Nephron (organoid): Measurements from ENCODE around the gene MAPK8IP2.
"Not testable (repeated sequence)": the region's sequence is repeated elsewhere in the genome, so short reads cannot be mapped to it uniquely, and the experiment has no call there.

Experiments used
- H3K27ac Mint-ChIP-seq, 3 experiments: 2 replicates each; pipeline ENCODE4 v1.8.0; 2020; ENCODE audit warnings: mixed read lengths in 3 of 3, mild to moderate bottlenecking in 2 of 3, moderate library complexity in 1 of 3
- H3K27me3 Mint-ChIP-seq: 2 replicates; pipeline ENCODE4 v1.8.0; 2021; ENCODE audit warnings: low read depth, mild to moderate bottlenecking, moderate library complexity, mixed read lengths
- H3K36me3 Mint-ChIP-seq: 2 replicates; pipeline ENCODE4 v1.8.0; 2020; ENCODE audit warnings: low read depth, mixed read lengths
- H3K4me1 Mint-ChIP-seq: 2 replicates; pipeline ENCODE4 v1.8.0; 2020; ENCODE audit warnings: mixed read lengths
- H3K4me3 Mint-ChIP-seq, 3 experiments: 2 replicates each; pipeline ENCODE4 v1.8.0; 2020; ENCODE audit warnings: mild to moderate bottlenecking in 3 of 3, mixed read lengths in 3 of 3, moderate library complexity in 2 of 3
- H3K9me3 Mint-ChIP-seq: 2 replicates; pipeline ENCODE4 v1.8.0; 2020; ENCODE audit warnings: mixed read lengths
- CTCF ChIP-seq, 3 experiments: fragments of 200-600 bp; sonication (generic); IDR thresholded peaks; one replicate each; pipeline ENCODE4 v1.5.0; 2021; ENCODE audit warnings: antibody characterized with exemption in 3 of 3; ENCODE audit not compliant: unreplicated experiment in 3 of 3

The MAPK8IP2 gene

GRCh38 chr22:50607659-50608020, 7.0 kb downstream of the MAPK8IP2 start:
- Mint-ChIP-seq H3K4me3 (no peak overlapping the region), H3K27me3 (peaks cover 37% of the 10 kb centered on the region), H3K4me1 (peaks cover 2% of the 10 kb centered on the region), H3K27ac (no peak overlapping the region), H3K36me3 (no peaks in the 10 kb centered on the region), H3K9me3 (no peaks in the 10 kb centered on the region)
- TF ChIP-seq CTCF (IDR thresholded peaks at IDR 0.05; ENCODE audit: unreplicated experiment in 3 of 3), result no peak

- H3K4me1 Mint-ChIP-seq, H3K4me3 Mint-ChIP-seq, H3K9me3 Mint-ChIP-seq, H3K27ac Mint-ChIP-seq, H3K36me3 Mint-ChIP-seq: not testable (repeated sequence)
- H3K27me3 Mint-ChIP-seq, result peaks cover 36% of the 10 kb centered on the region
Observed at GRCh38 chr22:50608058-50608840, 7.7 kb downstream of the MAPK8IP2 start.

- no peak for TF ChIP-seq CTCF (IDR thresholded peaks at IDR 0.05; ENCODE audit: unreplicated experiment in 3 of 3)
- Mint-ChIP-seq H3K36me3 (no peaks in the 10 kb centered on the region), H3K27ac (no peak overlapping the region), H3K4me3 (no peak overlapping the region), H3K9me3 (no peaks in the 10 kb centered on the region), H3K4me1 (no peaks in the 10 kb centered on the region), H3K27me3 (peaks cover 36% of the 10 kb centered on the region)
Observed at GRCh38 chr22:50608996-50609395, 8.4 kb downstream of the MAPK8IP2 start.

- Mint-ChIP-seq H3K27ac (no peak overlapping the region), H3K4me3 (no peak overlapping the region), H3K4me1 (no peaks in the 10 kb centered on the region), H3K27me3 (peaks cover 41% of the 10 kb centered on the region), H3K36me3 (no peaks in the 10 kb centered on the region), H3K9me3 (no peaks in the 10 kb centered on the region)
- TF ChIP-seq CTCF (IDR thresholded peaks at IDR 0.05; ENCODE audit: unreplicated experiment in 3 of 3), result no peak
Observed at GRCh38 chr22:50609599-50609998, 9.0 kb downstream of the MAPK8IP2 start.

GRCh38 chr22:50610041-50610451, 9.5 kb downstream of the MAPK8IP2 start:
- TF ChIP-seq CTCF (IDR thresholded peaks at IDR 0.05; ENCODE audit: unreplicated experiment in 3 of 3), result no peak
- H3K4me3 Mint-ChIP-seq, result no peak overlapping the region
- no peak overlapping the region for H3K27ac Mint-ChIP-seq
- no peaks in the 10 kb centered on the region for H3K36me3 Mint-ChIP-seq
- no peaks in the 10 kb centered on the region for H3K4me1 Mint-ChIP-seq
- H3K9me3 Mint-ChIP-seq, result no peaks in the 10 kb centered on the region
- H3K27me3 Mint-ChIP-seq, result peaks cover 41% of the 10 kb centered on the region

GRCh38 chr22:50610581-50610980, 10.0 kb downstream of the MAPK8IP2 start:
- H3K27me3 Mint-ChIP-seq, result peaks cover 41% of the 10 kb centered on the region
- no peaks in the 10 kb centered on the region for H3K36me3 Mint-ChIP-seq
- no peak overlapping the region for H3K27ac Mint-ChIP-seq
- H3K4me3 Mint-ChIP-seq, result no peak overlapping the region
- no peaks in the 10 kb centered on the region for H3K4me1 Mint-ChIP-seq
- TF ChIP-seq CTCF (IDR thresholded peaks at IDR 0.05; ENCODE audit: unreplicated experiment in 3 of 3), result no peak
- no peaks in the 10 kb centered on the region for H3K9me3 Mint-ChIP-seq
